GM18861 (cell line): ENCODE data around the gene DIABLO.
A peak's percentile ranks its signal among the peaks of the same experiment; 100 is the strongest.
"Not testable (repeated sequence)": the region's sequence is repeated elsewhere in the genome, so short reads cannot be mapped to it uniquely, and the experiment has no call there.

Experiments
- ATAC-seq: cut with Tn5 transposase; IDR thresholded peaks from one replicate; pipeline ENCODE4 v1.9.1; 2021; ENCODE audit not compliant: unreplicated experiment

Gene DIABLO

DNA sequence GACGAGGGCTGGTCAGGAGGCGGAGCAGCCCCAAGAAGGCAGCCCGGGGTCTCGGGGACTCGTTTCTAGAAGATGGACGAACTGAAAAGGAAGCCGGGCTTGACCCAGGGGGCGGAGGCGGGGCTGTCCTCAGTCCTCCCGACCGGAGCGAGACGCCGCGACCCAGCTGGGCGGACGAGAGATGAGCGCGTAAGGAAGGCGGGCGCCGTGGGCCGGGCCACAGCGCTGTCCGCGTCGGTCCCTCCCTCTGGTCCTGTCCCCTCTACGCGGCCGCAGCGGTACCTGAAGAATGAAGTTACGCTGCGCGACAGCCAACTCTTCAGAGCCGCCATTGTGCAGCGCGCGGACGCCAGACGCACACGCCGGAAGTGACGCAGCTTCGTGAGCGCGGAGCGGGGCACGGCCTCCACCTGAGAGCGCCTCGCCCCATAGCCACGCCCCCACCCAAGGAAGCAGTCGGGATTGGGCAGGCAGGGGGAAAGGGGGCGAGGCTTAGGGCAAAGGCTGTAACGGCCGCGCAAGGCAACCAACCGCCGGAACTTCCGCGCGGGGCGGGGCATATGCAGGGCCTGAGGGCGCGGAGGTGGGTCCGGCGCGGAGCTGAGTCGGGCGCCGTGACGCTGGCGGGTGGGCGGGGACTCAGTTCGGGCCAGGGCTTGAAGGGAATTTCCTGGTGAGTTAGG lies at the start of gene DIABLO:
TSS of gene DIABLO (minus strand) at position 370 of the 683 bp plus-strand sequence. CDS start at position 332, 38 bp downstream.
- peak; percentile 87 for ATAC-seq

- ATAC-seq: no peak
Observed at GRCh38 chr12:122275459-122275858, 49.6 kb upstream of the DIABLO start.

DNA sequence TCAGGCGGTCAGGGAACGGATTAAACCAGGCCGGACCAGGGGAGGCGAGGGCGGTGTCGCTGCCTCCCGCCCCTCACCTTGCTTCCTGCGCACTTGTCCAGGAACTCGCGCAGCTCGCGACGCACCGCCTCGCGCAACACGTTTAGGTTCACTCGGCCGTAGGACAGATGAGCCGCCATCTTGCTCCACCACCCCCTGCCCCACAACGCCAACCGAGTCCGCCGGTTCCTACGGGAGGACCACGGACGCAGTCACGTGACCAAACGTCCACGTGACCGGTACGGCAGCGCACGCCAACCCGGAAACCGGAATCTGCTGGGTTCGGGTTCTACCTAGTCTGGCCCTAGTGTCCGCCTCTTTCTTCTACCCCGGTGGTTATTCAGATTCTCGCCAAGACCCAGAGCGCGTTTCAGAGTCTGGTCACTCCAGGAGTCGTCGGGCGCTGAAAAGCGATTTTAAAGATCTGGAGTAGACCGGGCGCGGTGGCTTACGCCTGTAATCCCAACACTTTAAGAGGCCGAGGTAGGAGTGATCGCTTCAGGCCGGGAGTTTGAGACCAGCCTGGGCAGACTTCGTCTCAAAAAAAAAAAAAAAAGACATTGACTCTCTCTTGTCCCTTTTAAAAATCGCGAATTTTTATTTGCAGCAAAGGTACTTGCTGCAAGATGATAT lies 40.5 kb upstream of the DIABLO start, which contains the start of gene VPS33A:
TSS of gene VPS33A (minus strand) at position 265 of the 672 bp plus-strand sequence. CDS start at position 179, 86 bp downstream.
- peak; percentile 76 for ATAC-seq

DNA sequence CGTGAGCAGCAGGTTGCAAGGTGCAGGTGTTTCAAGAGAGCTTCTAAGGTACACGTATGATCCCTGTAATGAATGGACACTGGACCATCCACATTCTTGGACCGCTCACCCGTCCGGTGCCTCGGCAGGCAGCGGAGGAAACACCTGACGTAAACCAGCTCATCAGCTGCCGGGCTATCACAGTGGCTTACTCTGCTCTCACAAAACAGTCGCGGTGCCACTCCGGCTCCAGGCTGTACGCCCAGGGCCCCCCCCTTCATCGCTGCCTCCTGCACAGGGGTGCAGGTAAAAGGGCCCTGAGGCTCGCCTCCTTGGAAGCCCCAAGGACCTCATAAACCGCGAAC lies 40.0 kb upstream of the DIABLO start:
- ATAC-seq: peak; percentile 29

DNA sequence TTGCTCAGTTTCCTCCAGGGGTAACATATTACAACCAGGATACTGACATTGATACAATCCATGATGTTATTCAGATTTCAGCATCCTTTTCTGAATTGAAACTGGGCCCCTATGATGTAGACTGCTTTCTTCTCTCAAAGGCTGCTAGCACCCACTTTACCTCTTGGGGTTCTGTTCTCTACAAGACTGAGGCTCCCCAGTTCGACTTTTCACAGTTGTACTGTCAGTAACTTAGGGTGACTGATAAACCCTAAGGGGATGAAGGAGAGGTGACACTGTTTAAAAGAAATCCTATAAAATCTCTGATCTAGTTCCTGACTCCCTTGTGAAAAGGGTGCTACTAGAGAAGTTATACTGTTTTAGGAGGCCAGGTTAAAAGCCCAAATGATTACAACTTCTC lies 39.6 kb upstream of the DIABLO start:
- peak; percentile 7 for ATAC-seq

GRCh38 chr12:122260735-122261134 lies 34.9 kb upstream of the DIABLO start:
- not testable (repeated sequence) for ATAC-seq

GRCh38 chr12:122258939-122259338 lies 33.1 kb upstream of the DIABLO start:
- ATAC-seq: not testable (repeated sequence)

DNA sequence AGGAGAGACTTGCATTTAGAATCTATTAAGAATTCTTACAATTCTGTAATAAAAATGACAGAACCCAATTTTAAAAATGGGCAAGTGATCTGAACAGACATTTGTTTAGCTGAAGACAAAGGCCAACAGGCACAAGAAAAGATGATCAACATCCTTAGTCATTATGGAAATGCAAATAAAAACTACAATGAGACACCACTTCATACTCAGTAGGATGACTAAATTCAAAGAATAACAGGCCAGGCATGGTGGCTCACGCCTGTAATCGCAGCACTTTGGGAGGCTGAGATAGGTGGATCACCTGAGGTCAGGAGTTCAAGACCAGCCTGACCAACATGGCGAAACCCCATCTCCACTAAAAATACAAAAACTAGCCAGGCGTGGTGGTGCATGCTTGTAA lies 32.6 kb upstream of the DIABLO start:
- ATAC-seq: not testable (repeated sequence)

DNA sequence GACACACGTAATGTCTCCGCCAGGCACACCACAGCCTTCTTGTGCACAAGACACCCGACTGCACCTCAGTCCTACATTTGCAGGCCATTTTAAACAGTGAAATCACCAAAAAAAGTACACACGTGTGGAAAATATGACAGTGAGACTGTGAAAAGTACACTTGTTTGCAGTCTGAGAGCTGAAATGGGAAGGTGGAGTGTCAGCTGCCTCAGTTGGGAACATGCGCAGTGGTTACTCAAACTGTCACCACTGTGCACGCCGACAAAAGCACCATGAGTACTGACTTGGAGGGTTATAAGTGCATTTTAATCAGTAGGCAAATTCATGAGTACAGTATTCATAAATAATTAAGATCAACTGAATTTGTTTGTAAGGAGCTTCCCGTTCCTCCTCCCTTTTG lies 24.7 kb upstream of the DIABLO start:
- no peak for ATAC-seq

- ATAC-seq: no peak
Observed at GRCh38 chr12:122250047-122250446, 24.2 kb upstream of the DIABLO start.

DNA sequence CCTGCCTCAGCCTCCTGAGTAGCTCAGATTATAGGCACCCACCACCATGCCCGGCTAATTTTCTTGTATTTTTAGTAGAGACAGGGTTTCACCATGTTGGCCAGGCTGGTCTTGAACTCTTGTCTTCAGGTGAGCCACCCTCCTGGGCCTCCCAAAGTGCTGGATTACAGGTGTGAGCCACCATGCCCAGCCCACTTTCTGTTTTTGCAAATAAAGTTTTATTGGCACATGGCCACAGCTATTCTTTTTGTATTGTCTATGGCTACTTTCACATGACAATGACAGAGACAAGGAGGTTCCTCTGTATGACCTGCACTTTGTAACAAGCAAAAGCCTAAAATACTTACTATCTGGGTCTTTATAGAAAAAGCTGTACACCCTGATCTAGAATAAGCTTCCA lies 19.7 kb upstream of the DIABLO start:
- no peak for ATAC-seq

DNA sequence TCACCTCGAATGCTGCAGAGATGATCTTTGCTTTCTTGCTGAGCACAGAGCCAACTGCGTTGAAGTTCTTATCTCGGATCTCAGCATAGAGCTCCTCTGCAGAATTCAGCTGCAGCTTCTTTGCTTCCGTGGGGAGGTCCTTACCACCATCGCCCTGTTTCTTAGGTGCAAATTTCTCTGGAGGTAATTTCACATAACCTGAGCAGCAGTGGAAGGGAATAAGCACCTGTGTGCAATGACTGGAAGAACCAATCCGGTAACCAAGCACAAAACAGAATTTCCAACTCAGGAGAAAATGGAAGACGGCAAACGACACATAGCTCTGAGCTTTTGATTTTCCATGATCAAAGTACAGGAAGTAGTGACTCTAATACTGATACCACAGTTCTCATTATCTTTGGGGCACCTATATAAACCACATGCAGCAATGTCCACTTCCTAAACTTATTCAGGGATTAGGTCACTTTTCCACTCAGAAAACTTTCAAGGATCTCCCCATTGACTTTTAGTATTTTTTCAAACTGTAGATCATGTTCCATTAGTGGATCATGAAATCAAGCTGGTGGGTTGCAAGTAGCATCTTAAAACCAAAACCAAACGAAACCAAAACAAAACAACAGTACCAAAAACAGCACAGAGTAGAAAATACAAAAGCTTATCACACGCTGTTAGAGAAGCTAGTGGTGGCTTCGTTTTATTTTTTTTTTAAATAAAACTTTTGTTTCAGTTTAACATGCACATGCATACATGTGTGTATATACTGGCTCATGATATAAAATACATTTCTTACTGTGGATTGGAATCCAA lies 18.9 kb upstream of the DIABLO start:
- ATAC-seq: no peak

GRCh38 chr12:122243965-122244364 lies 18.1 kb upstream of the DIABLO start:
- ATAC-seq: no peak

GRCh38 chr12:122238861-122239260 lies 13.0 kb upstream of the DIABLO start:
- ATAC-seq: no peak

GRCh38 chr12:122235741-122236140 lies 9.9 kb upstream of the DIABLO start:
- ATAC-seq: no peak

- no peak for ATAC-seq
Observed at GRCh38 chr12:122232691-122233090, 6.8 kb upstream of the DIABLO start.

- ATAC-seq: no peak
Observed at GRCh38 chr12:122230798-122231197, 4.9 kb upstream of the DIABLO start.

DNA sequence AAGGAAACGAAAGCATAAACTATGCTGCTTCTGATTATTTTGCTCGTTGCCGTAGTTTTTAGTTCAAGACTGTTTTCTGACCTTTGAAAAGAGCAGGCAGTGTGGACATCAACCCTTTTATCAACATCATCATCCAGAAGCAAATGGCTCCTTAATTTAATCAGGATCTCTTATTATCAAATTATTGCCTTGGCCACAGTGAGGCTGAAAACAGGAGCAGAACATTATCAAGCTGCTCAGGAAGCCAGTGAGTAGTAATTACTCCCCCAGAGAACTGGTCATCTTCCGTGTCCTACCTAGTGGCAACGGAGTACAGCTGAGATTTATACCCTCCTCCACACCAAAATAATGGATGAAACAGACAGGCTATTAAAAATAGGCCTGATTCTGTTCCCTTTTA lies 2.2 kb upstream of the DIABLO start:
- no peak for ATAC-seq

DNA sequence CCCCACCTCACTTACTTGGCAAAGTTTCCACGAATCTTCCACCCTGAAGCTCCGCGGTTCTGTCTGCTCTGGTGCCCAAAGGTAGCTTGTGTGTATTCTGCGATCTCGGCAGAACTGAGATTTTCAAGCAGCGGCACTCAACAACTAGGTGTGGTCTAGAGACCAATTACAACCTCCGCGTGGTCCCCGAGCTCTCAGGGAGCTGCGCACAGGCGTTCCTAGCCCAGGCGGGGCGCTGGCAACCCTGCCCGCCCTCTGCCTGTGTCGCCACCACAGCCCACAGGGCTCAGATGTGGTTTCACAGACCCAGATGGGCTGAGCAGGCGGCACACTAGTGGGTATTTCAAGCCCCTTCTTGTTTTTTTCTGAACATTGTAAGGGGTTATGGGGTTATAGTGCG lies 1.5 kb upstream of the DIABLO start:
- ATAC-seq: no peak

DNA sequence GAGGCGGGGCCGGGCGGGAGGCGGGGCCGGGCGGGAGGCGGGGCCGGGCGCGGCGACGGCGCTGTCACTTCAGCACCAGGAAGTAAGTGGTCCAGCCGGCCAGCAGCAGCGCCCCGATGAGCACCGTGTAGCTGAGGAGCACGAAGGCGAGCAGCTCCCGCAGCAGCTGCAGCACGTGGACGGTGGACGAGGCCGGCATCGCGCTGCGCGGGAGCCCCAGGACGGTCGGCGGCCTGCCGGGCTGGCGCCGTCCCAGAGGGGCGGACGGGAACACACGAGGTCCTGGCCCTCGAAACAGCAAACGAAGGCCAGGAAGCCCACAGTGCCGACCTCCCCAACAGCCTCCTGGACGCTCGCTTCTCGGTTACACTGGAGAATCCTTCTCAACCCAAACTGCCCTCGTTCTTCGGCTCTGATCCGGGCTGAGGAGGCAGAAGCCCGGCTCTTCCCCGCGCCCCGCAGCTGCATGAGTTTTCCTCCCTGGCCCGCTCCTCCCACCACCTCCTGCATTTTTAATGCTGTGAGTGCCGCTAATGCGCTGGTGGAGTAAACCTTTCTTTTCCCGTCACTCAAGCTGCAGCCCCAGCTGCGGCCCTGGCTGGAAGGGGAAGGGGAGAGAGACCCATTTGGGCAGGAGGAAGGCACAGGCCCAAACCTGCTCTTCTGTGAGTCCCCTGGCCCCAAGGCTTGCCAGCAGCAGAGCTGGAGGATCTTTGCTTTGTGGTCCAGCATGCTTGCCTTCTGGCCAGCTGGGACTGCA lies 694 bp upstream of the DIABLO start:
- no peak for ATAC-seq

DNA sequence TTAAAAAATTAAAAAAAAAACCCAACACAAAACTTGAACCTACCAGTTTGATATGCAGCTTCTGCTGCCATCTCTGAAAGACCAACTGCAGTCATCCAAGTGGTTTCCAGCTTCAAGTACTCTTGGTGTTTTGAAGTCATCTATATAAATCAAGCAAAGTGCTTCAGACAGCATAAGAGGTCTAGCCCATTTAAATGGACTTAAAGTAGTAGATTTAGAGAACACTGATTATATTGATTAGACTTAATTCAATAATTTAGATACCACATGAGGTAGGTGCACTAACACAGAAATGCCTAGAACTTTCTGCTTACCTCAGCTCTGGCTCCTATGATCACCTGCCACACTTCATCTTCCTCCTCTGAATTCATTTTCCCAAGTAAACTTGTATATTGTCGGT lies 9.4 kb downstream of the DIABLO start:
- no peak for ATAC-seq
